PC-9 (cell line): ENCODE results near the gene TAS1R3. TPM values are rescaled to one million over a fixed set of nuclear protein-coding genes. Genes with fewer than 3 reads are reported as not detected.

ENCODE experiments used
- BruUV-seq: library from RNA; stranded (reverse); fragments of 400-500 nt; replicated peaks from 2 replicates; lab custom pipeline; 2021; lab: Mats Ljungman, UMichigan
- CTCF ChIA-PET: fragments of 300-600 bp; sonication (Branson Sonifier 250); formaldehyde crosslinking; loops from one replicate; lab custom pipeline; 2022; ENCODE audit warnings: antibody characterized with exemption; lab: Charles Lee
- POLR2A ChIA-PET: fragments of 300-600 bp; sonication (Branson Sonifier 250); formaldehyde crosslinking; loops from one replicate; lab custom pipeline; 2022; ENCODE audit warnings: antibody characterized with exemption; ENCODE audit not compliant: unreplicated experiment; lab: Charles Lee
- DNase-seq, 2 experiments: peaks; one replicate each; pipeline versions ENCODE4 v3.0.0 to v3.0.0-alpha.2; 2015 to 2022; ENCODE audit warnings: mixed read lengths in 1 of 2
- H2AFZ ChIP-seq: fragments of 200-600 bp; sonication (generic); 2 replicates; pipeline ENCODE4 v1.8.1; 2017; ENCODE audit warnings: antibody characterized with exemption
- H3F3A ChIP-seq: fragments of 200-600 bp; sonication (generic); 2 replicates; pipeline ENCODE4 v1.8.1; 2017; ENCODE audit warnings: antibody characterized with exemption, mild to moderate bottlenecking, low read depth; ENCODE audit not compliant: insufficient read depth
- H3K27ac ChIP-seq: fragments of 200-600 bp; sonication (generic); 2 replicates; pipeline ENCODE4 v1.6.1; 2016; ENCODE audit warnings: mixed run types
- H3K27me3 ChIP-seq: fragments of 200-600 bp; sonication (generic); 2 replicates; pipeline ENCODE4 v1.6.1; 2016; ENCODE audit warnings: low read depth, mixed run types; ENCODE audit not compliant: insufficient read depth
- H3K36me3 ChIP-seq: fragments of 200-600 bp; sonication (generic); 2 replicates; pipeline ENCODE4 v1.6.1; 2016; ENCODE audit warnings: low read depth, mixed run types
- H3K4me1 ChIP-seq: fragments of 200-600 bp; sonication (generic); replicated peaks from 2 replicates; pipeline ENCODE4 v1.6.1; 2016; ENCODE audit warnings: mixed run types; ENCODE audit not compliant: insufficient read depth
- H3K4me2 ChIP-seq: fragments of 200-600 bp; sonication (generic); 2 replicates; pipeline ENCODE4 v1.6.1; 2017; ENCODE audit warnings: mixed run types
- H3K4me3 ChIP-seq: fragments of 200-600 bp; sonication (generic); 2 replicates; pipeline ENCODE4 v1.6.1; 2016; ENCODE audit warnings: mixed run types
- H3K79me2 ChIP-seq: fragments of 200-600 bp; sonication (generic); 2 replicates; pipeline ENCODE4 v1.6.1; 2017; ENCODE audit warnings: low read depth, mixed run types
- H3K9me2 ChIP-seq: fragments of 200-600 bp; sonication (generic); 2 replicates; pipeline ENCODE4 v1.8.1; 2017; ENCODE audit warnings: mild to moderate bottlenecking; ENCODE audit not compliant: insufficient read depth
- H3K9me3 ChIP-seq: fragments of 200-600 bp; sonication (generic); 2 replicates; pipeline ENCODE4 v1.8.1; 2016; ENCODE audit warnings: low read depth; ENCODE audit not compliant: insufficient read depth
- H4K20me1 ChIP-seq: fragments of 200-600 bp; sonication (generic); 2 replicates; pipeline ENCODE4 v1.8.1; 2017; ENCODE audit not compliant: insufficient read depth
- CTCF ChIP-seq: fragments of 200-600 bp; sonication (generic); conservative IDR thresholded peaks from 2 replicates; pipeline ENCODE4 v1.6.1; 2017; ENCODE audit warnings: mixed run types, antibody characterized with exemption, mild to moderate bottlenecking, moderate library complexity
- EZH2 ChIP-seq: fragments of 200-600 bp; sonication (generic); IDR thresholded peaks from 2 replicates; pipeline ENCODE4 v1.8.0; 2017; ENCODE audit warnings: antibody characterized with exemption, low read depth
- intact Hi-C: fragments of 100-400 bp; cut with micrococcal nuclease; formaldehyde crosslinking; loops from one replicate; pipeline ENCODE4 v1.10.0; 2022; ENCODE audit not compliant: unreplicated experiment
- total RNA-seq: library from RNA; stranded (reverse); gene quantifications from 2 replicates; pipeline ENCODE4 v1.2.3, GENCODE V29; 2021

TAS1R3 gene
- total RNA-seq, 1 experiment from 2014 or later: 0.57 TPM

DNA sequence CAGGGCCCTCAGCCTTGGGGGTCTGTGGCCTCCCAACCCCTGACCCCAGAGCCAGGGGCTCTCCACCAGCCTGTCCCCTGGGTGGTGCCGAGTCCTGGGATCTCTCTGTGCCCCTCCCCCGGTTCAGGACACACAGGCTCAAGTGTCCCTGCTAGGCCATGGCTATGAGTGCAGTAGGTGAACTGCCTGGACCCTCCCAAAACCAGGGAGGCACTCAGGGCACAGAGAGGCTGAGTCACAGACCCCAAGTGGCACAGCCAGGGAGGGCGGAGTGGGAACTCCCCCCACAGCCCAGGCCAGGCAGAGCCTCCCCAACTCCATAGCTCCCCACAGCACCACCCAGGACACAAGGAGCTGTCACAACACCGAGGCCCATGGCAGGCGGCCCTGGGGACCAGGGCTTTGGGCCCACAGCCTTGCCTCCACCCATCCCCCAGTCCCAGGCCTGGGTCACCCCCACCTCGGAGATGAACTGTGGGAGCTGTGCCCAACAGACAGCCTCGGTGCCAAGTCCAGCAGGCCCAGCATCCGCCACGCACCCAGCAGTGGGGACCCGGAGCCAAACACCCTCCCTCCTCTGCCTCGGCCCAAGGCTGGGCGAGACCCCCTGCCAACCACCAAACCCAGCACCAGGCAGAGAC is 14.9 kb downstream of the TAS1R3 start:
- H3K4me3 ChIP-seq: peak overlapping the region; percentile 85
- H3K36me3 ChIP-seq: peaks cover 10% of the 10 kb centered on the region; the same call in 1 of the 2 replicates
- no peaks in the 10 kb centered on the region for H3K9me2 ChIP-seq
- POLR2A ChIA-PET: no interaction called here
- H3K4me1 ChIP-seq: peaks cover 51% of the 10 kb centered on the region
- no peaks in the 10 kb centered on the region for H3K9me3 ChIP-seq
- BruUV-seq: TSS peak; percentile 25
- TF ChIP-seq CTCF: no peak
- TF ChIP-seq EZH2: no peak
- H3K27me3 ChIP-seq: no peaks in the 10 kb centered on the region
- intact Hi-C loops: loop anchor here (2.0 to 10.0 kb wide), 4 partner anchors 15 to 89 kb away; partner anchors contain the start of genes TAS1R3, UBE2J2 and VWA1
- H3K27ac ChIP-seq: peak overlapping the region; percentile 92
- no peak for DNase-seq
- no peak overlapping the region for H2AFZ ChIP-seq
- H3K79me2 ChIP-seq: peaks cover 68% of the 10 kb centered on the region
- no peaks in the 10 kb centered on the region for H4K20me1 ChIP-seq
- CTCF ChIA-PET: no interaction called here
- H3F3A ChIP-seq: peaks cover 65% of the 10 kb centered on the region
- H3K4me2 ChIP-seq: peak overlapping the region; percentile 93

DNA sequence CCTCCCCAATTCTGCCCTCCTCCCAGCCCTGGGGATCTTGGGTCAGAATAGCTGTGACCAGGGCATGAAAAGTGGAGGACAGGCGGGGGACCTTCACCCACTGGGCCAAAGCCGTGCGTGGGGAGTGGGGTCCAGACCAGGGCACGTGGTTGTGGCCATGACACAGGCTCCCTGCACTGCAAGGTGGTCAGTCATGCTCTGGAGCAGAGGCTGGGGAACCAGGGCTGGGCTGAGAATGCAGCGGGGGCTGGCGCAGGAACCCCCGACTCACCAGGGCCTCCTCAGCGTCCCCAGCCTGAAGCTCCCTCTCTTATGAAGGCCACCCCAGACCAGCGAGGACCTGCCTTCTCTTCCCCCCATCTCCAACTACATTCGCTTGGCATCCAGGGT is 15.4 kb downstream of the TAS1R3 start:
- peak overlapping the region; percentile 85 for H3K4me3 ChIP-seq
- H3K79me2 ChIP-seq: peaks cover 64% of the 10 kb centered on the region
- H3K9me2 ChIP-seq: no peaks in the 10 kb centered on the region
- TF ChIP-seq EZH2 (no peak), CTCF (no peak)
- peak overlapping the region; percentile 93 for H3K4me2 ChIP-seq
- DNase-seq: no peak
- BruUV-seq: no TSS peak
- H3F3A ChIP-seq: peaks cover 61% of the 10 kb centered on the region
- ChIA-PET CTCF (no interaction called here), POLR2A (no interaction called here)
- no peaks in the 10 kb centered on the region for H3K9me3 ChIP-seq
- intact Hi-C loops: loop anchor here (5.0 to 10.0 kb wide), 2 partner anchors 74 to 88 kb away; partner anchors contain the start of genes UBE2J2 and VWA1
- H3K36me3 ChIP-seq: peaks cover 7% of the 10 kb centered on the region; the same call in 1 of the 2 replicates
- no peak overlapping the region for H2AFZ ChIP-seq
- H3K4me1 ChIP-seq: peaks cover 53% of the 10 kb centered on the region
- no peaks in the 10 kb centered on the region for H3K27me3 ChIP-seq
- H4K20me1 ChIP-seq: no peaks in the 10 kb centered on the region
- H3K27ac ChIP-seq: peak overlapping the region; percentile 92

- ChIA-PET POLR2A (interaction anchor here (0.5 to 0.7 kb wide), 2 partner anchors 204 to 339 kb away, joined by 3 to 5 read pairs; no protein-coding TSS in a partner anchor), CTCF (no interaction called here)
- Histone ChIP-seq H3K27me3 (no peaks in the 10 kb centered on the region), H3K79me2 (peaks cover 58% of the 10 kb centered on the region), H3K4me1 (peaks cover 55% of the 10 kb centered on the region), H3K27ac (peak overlapping the region; percentile 92), H2AFZ (no peak overlapping the region), H3K4me2 (peak overlapping the region; percentile 93), H3K4me3 (peak overlapping the region; percentile 85), H3K36me3 (peaks cover under 1% of the 10 kb centered on the region; the same call in 1 of the 2 replicates), H4K20me1 (no peaks in the 10 kb centered on the region), H3F3A (peaks cover 62% of the 10 kb centered on the region), H3K9me3 (no peaks in the 10 kb centered on the region), H3K9me2 (no peaks in the 10 kb centered on the region)
- intact Hi-C loops: loop anchor here (5.0 to 10.0 kb wide), 2 partner anchors 75 to 88 kb away; partner anchors contain the start of genes UBE2J2 and VWA1
- BruUV-seq: no TSS peak
- no peak for DNase-seq
- no peak for TF ChIP-seq CTCF
- TF ChIP-seq EZH2: no peak
Measured at GRCh38 chr1:1347026-1347595, 16.0 kb downstream of the TAS1R3 start.
